Thyroid gland (tissue), 4 donors: Measurements from ENCODE around the gene OR56A3. TPM values are rescaled to one million over a fixed set of nuclear protein-coding genes. Genes with fewer than 3 reads are reported as not detected.

Experiments
- DNase-seq, 2 donors: peaks; one replicate each; pipeline ENCODE4 v3.0.0-alpha.2; 2019
- H3K27ac ChIP-seq, 3 donors: fragments of 200-600 bp; sonication (generic); 1 replicate in 2 of 3; 2 replicates in 1 of 3; pipeline ENCODE4 v1.5.1; 2016 to 2019; ENCODE audit warnings: mild to moderate bottlenecking in 1 of 3, moderate library complexity in 1 of 3
- H3K27me3 ChIP-seq: fragments of 200-600 bp; sonication (generic); one replicate; pipeline ENCODE4 v1.5.1; 2019
- H3K36me3 ChIP-seq, 2 donors: fragments of 200-600 bp; sonication (generic); one replicate each; pipeline ENCODE4 v1.5.1; 2016 to 2019
- H3K4me1 ChIP-seq, 2 donors: fragments of 200-600 bp; sonication (generic); one replicate each; pipeline ENCODE4 v1.5.1; 2017 to 2019
- H3K4me3 ChIP-seq, 3 donors: fragments of 200-600 bp; sonication (generic); replicated peaks in 1 of 3; 1 replicate in 2 of 3; 2 replicates in 1 of 3; pipeline ENCODE4 v1.5.1; 2016; ENCODE audit warnings: mild to moderate bottlenecking in 1 of 3
- H3K9me3 ChIP-seq: fragments of 200-600 bp; sonication (generic); one replicate; pipeline ENCODE4 v1.5.1; 2017
- POLR2A ChIP-seq, 2 donors: fragments of 450-650 bp; IDR thresholded peaks; one replicate each; pipeline ENCODE4 v1.6.1; 2017; ENCODE audit warnings: antibody characterized with exemption in 2 of 2, mild to moderate bottlenecking in 2 of 2, moderate library complexity in 1 of 2
- WGBS, 2 donors: methylation state at CpG; one replicate each; pipeline ENCODE4 v1.1.5; 2017; 5-methylcytosine and 5-hydroxymethylcytosine counted together
- intact Hi-C: fragments of 100-400 bp; cut with DNase I; formaldehyde crosslinking; loops from one replicate; pipeline ENCODE4 v1.15.1; 2023
- total RNA-seq, 4 donors: library from RNA; depleted of rRNA; stranded (reverse); fragments of >200 nt; gene quantifications; one replicate each; pipeline ENCODE4 v1.2.3, GENCODE V29; 2016
- TF ChIP-seq, protein P1 (sequence below), 6 experiments: fragments of 200-600 bp in 3 of 6; fragments of 450-650 bp in 3 of 6; sonication (generic) in 3 of 6; IDR thresholded peaks; one replicate each; pipeline ENCODE4 v1.5.1; 2016 to 2019; ENCODE audit warnings: antibody characterized with exemption in 6 of 6, mild to moderate bottlenecking in 2 of 6, inconsistent platforms in 1 of 6, moderate library complexity in 1 of 6

The OR56A3 gene
- total RNA-seq, 4 donors from 2014 or later, result not detected

DNA sequence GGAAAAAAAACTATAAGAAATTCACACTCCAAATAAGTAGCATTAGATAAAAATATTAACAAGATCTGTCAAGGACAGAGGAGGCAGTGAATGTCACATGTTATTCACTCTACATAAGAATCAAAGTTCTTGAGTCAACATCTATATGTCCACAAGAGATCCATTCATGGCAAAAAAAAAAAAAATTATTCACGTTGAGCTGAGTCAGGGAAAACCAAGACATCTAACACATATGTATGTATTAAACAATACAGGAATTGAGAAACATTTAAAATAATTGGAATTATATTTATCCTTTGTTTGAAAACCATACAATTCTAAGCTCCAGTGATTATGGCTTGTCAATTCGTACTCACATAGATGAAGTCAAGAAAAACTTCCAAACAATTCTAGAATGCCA lies 24.9 kb downstream of the OR56A3 start:
- Histone ChIP-seq H3K9me3 (no peaks in the 10 kb centered on the region), H3K27ac (no peak overlapping the region), H3K27me3 (no peaks in the 10 kb centered on the region), H3K4me3 (no peak overlapping the region), H3K4me1 (no peaks in the 10 kb centered on the region), H3K36me3 (no peaks in the 10 kb centered on the region)
- DNase-seq, result no peak
- WGBS, 2 donors, result 76% methylated on average over 2 of the region's 2 CpGs
- TF ChIP-seq POLR2A (IDR thresholded peaks at IDR 0.05), result no peak
- TF ChIP-seq, protein P1, sequence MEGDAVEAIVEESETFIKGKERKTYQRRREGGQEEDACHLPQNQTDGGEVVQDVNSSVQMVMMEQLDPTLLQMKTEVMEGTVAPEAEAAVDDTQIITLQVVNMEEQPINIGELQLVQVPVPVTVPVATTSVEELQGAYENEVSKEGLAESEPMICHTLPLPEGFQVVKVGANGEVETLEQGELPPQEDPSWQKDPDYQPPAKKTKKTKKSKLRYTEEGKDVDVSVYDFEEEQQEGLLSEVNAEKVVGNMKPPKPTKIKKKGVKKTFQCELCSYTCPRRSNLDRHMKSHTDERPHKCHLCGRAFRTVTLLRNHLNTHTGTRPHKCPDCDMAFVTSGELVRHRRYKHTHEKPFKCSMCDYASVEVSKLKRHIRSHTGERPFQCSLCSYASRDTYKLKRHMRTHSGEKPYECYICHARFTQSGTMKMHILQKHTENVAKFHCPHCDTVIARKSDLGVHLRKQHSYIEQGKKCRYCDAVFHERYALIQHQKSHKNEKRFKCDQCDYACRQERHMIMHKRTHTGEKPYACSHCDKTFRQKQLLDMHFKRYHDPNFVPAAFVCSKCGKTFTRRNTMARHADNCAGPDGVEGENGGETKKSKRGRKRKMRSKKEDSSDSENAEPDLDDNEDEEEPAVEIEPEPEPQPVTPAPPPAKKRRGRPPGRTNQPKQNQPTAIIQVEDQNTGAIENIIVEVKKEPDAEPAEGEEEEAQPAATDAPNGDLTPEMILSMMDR (IDR thresholded peaks at IDR 0.05), result no peak
- intact Hi-C loops, result no loop called here

DNA sequence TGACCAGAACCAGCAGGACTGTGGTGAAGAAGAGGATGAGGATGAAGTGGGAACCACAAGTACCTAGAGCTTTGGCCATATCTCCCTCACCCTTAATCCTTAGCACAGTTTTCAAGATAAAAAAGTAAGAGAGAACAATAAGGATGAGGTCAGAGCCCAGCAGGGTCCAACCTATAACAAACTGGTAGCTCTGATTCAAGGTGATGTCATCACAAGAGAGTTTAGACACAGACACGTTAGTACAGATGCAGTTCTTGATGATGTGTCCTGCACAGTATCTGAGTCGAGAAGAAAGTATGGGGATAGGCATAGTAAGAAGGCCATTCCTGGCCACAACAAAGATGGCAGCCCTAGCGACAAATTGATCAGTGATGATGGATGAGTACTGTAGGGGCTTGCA lies 25.7 kb downstream of the OR56A3 start:
- Histone ChIP-seq H3K27me3 (no peaks in the 10 kb centered on the region), H3K4me3 (no peak overlapping the region), H3K4me1 (no peaks in the 10 kb centered on the region), H3K9me3 (no peaks in the 10 kb centered on the region), H3K27ac (no peak overlapping the region), H3K36me3 (no peaks in the 10 kb centered on the region)
- intact Hi-C loops, result no loop called here
- WGBS, 2 donors, result 49 to 82% methylated on average over 3 of the region's 3 CpGs
- TF ChIP-seq, protein P1 (IDR thresholded peaks at IDR 0.05), result no peak
- TF ChIP-seq POLR2A (IDR thresholded peaks at IDR 0.05), result no peak
- no peak for DNase-seq

DNA sequence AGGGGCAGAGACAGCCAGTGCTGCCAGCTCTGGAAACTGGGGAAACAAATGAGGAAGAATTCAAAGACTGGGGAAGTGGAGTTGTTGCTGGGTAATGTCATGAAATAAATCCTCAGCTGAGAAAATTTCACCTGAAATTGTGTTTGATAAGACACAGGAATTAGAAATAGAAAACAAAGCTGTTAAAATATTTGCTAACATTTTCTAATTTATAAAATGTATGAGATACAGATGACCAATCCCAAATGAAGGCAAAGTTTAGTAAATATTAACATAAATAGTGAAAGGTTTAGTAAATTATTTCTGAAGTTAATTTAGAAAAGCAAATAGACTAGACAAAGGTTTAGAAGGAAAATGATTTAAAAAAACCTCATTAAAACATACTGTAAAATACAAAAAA lies 26.3 kb downstream of the OR56A3 start, which contains the start of gene OR56A5:
Gene OR56A5 (minus strand): TSS at position 101 of the 400 bp plus-strand sequence. CDS start 0 bp downstream, at position 101.
- no peak for DNase-seq
- H3K36me3 ChIP-seq, result no peaks in the 10 kb centered on the region
- TF ChIP-seq POLR2A (IDR thresholded peaks at IDR 0.05), result no peak
- TF ChIP-seq, protein P1 (IDR thresholded peaks at IDR 0.05), result no peak
- intact Hi-C loops, result no loop called here
- no peak within 1 kb of the TSS for H3K4me3 ChIP-seq
- no peaks in the 10 kb centered on the region for H3K4me1 ChIP-seq
- no peaks in the 10 kb centered on the region for H3K27me3 ChIP-seq
- H3K9me3 ChIP-seq, result no peaks in the 10 kb centered on the region
- no peak within 1 kb of the TSS for H3K27ac ChIP-seq

DNA sequence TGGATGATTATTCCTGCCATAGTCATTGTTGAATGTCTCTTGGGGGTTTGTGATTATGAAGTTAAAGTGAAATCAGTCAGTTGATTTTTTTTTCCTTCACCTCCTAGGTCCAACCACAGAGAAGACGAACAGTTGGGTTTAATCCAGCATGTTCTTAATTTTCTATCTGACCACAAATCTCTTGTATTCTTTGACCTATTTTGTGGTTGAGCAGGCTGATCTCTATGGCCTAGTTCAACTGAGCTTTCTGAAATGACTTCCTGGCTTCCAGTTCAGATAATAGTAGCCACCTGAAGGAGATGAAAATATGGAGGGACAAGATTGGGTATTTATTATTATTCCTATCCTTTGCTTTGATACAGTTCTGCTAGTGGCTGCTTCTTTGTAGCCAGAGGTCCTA lies 31.5 kb downstream of the OR56A3 start:
- no peak for TF ChIP-seq POLR2A (IDR thresholded peaks at IDR 0.05)
- TF ChIP-seq, protein P1 (IDR thresholded peaks at IDR 0.05), result no peak
- no peaks in the 10 kb centered on the region for H3K4me1 ChIP-seq
- no peak overlapping the region for H3K4me3 ChIP-seq
- intact Hi-C loops, result no loop called here
- no peaks in the 10 kb centered on the region for H3K36me3 ChIP-seq
- WGBS, 2 donors, result 74 to 83% methylated on average over 1 of the region's 1 CpG
- H3K27ac ChIP-seq, result no peak overlapping the region
- DNase-seq, result no peak
- no peaks in the 10 kb centered on the region for H3K9me3 ChIP-seq
- no peaks in the 10 kb centered on the region for H3K27me3 ChIP-seq

DNA sequence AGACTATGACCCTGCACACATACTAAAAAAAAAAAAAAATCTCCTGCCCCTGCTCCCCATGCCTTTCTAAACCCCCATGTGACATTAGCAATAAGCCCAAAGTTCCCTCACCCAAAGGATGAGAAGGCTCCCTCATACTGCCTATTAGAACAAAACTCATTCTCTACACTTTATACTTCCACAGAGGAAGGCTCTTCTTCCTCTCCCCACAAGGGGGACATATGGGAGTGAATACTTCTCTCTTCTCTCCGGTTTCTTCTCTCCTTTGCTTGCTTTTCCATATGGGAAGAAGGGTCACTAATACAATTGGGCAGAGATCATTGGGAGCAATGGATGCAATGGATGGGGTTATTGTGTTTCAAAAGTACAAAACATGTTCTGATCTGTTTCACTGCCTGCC lies 41.4 kb downstream of the OR56A3 start:
- intact Hi-C loops, result no loop called here
- H3K4me1 ChIP-seq, result no peaks in the 10 kb centered on the region
- no peaks in the 10 kb centered on the region for H3K36me3 ChIP-seq
- H3K4me3 ChIP-seq, result no peak overlapping the region
- no peaks in the 10 kb centered on the region for H3K9me3 ChIP-seq
- H3K27ac ChIP-seq, result no peak overlapping the region
- no peak for DNase-seq
- H3K27me3 ChIP-seq, result no peaks in the 10 kb centered on the region
- 37 to 51% methylated on average over 1 of the region's 1 CpG for WGBS, 2 donors
- TF ChIP-seq, protein P1 (IDR thresholded peaks at IDR 0.05), result no peak
- no peak for TF ChIP-seq POLR2A (IDR thresholded peaks at IDR 0.05)
